HG02798 (cell line): ENCODE results near the gene KRT23.

ENCODE experiments used
- ATAC-seq: cut with Tn5 transposase; IDR thresholded peaks from one replicate; pipeline ENCODE4 v1.9.1; 2021; ENCODE audit warnings: mild to moderate bottlenecking; ENCODE audit not compliant: unreplicated experiment, poor library complexity

The KRT23 gene

GRCh38 chr17:40879026-40879425 lies 58.4 kb downstream of the KRT23 start:
- ATAC-seq = no peak

- no peak for ATAC-seq
Measured at GRCh38 chr17:40878044-40878443, 59.4 kb downstream of the KRT23 start.

GRCh38 chr17:40873801-40874200 lies 63.6 kb downstream of the KRT23 start:
- no peak for ATAC-seq

GRCh38 chr17:40873255-40873654 lies 64.2 kb downstream of the KRT23 start:
- ATAC-seq = no peak
